Epithelial cell of esophagus (primary cell): ENCODE data around the gene GRIK1.

ENCODE experiments used
- DNase-seq: peaks from one replicate; pipeline ENCODE4 v3.0.0; 2010; ENCODE audit warnings: low read depth
- H3K4me3 ChIP-seq: 2 replicates; pipeline ENCODE4 v1.5.1; 2011; ENCODE audit warnings: mild to moderate bottlenecking, low read length, control low read depth
- TF ChIP-seq, protein P1 (sequence below): IDR thresholded peaks from 2 replicates; pipeline ENCODE4 v1.5.1; 2011; ENCODE audit warnings: low read depth, mild to moderate bottlenecking, low read length, control low read depth, inconsistent platforms; ENCODE audit not compliant: insufficient read depth; ENCODE audit errors: missing control alignments

GRIK1 gene

DNA sequence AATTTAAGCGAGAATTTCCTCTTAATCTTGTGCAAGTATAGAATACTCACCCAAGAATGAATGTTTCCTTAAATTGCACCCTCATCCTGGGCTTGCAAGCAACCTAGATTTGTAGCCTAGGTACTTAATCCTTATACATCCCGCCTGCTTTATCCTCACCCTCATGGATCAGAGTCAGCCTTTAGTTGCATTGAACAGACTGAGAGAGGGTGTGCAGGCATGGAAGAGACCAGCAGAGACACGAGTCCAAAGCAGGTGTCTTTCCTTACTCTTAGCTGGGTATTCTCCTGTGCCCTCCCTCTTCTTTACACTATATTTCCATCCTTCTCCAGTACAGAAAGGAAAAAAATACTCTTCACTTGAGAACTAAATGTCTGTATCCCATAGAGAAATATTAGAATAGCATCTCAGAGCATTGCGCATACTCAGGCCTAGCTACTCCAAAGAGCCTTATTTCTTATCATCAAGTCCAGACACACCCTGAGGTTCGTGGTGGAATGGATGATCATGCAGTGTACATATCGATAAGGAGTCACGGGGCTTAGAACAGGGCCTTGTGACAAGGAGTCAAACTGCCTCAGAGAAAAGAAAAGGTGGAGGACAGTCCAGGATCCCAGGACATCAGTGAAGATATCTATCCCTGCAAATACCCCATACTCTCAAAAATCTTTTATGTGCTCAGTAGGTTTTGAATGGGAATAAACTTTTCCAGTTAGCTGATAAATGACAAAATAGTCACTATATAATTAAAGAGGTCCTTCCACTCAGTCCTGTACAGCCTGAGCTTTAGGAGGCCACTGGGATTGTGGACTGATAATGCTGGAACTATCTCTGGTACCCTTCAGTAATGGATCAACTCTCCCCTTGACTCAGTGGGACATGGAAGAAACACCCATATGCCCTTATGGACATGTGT lies 297.9 kb downstream of the GRIK1 start:
- no peak overlapping the region for H3K4me3 ChIP-seq
- no peak for DNase-seq
- TF ChIP-seq, protein P1, sequence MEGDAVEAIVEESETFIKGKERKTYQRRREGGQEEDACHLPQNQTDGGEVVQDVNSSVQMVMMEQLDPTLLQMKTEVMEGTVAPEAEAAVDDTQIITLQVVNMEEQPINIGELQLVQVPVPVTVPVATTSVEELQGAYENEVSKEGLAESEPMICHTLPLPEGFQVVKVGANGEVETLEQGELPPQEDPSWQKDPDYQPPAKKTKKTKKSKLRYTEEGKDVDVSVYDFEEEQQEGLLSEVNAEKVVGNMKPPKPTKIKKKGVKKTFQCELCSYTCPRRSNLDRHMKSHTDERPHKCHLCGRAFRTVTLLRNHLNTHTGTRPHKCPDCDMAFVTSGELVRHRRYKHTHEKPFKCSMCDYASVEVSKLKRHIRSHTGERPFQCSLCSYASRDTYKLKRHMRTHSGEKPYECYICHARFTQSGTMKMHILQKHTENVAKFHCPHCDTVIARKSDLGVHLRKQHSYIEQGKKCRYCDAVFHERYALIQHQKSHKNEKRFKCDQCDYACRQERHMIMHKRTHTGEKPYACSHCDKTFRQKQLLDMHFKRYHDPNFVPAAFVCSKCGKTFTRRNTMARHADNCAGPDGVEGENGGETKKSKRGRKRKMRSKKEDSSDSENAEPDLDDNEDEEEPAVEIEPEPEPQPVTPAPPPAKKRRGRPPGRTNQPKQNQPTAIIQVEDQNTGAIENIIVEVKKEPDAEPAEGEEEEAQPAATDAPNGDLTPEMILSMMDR = no peak

DNA sequence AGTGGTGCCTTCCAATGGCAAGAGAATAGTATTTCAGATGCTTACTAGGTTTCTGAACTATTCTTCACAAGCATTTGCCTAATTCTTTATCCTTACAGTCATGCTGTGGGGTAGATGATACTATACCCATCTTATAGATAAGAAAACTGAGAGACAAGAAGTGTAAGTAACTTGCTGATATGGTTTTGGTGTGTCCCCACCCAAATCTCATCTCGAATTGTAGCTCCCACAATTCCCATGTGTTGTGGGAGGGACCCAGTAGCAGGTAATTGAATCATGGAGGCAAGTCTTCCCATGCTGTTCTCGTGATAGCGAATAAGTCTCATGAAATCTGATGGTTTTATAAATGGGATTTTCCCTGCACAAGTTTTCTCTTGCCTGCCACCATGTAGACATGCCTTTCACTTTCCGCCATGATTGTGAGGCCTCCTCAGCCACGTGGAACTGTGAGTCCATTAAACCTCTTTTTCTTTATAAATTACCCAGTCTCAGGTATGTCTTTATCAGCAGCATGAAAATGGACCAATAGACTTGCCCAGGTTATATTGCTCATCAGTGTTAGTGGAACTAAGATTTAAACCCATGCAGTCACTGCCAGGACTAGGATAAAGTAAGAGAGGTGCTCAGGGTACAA lies 298.7 kb downstream of the GRIK1 start:
- H3K4me3 ChIP-seq = no peak overlapping the region
- no peak for DNase-seq
- TF ChIP-seq, protein P1 = no peak

DNA sequence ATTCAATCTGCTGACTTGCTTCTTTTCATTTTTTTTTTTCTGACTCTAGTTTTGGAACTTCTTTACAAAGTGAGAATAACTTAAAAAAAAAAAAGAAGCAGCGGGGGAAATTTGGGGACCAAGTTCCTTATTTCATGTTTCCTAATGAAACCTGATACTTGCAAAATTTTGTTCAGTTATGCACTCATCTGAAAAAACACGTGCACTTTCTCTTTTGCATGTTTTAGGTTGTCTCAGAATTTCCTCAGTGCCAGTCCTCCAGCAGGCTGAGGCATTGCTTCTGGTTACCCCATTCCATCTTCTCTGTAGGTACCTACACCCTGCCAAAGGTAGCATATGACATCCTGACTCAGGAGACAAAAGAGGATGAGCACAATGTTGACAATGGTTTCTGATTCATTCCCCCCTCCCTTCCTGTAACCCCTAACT lies 299.7 kb downstream of the GRIK1 start:
- H3K4me3 ChIP-seq = no peak overlapping the region
- DNase-seq = no peak
- TF ChIP-seq, protein P1 = no peak

DNA sequence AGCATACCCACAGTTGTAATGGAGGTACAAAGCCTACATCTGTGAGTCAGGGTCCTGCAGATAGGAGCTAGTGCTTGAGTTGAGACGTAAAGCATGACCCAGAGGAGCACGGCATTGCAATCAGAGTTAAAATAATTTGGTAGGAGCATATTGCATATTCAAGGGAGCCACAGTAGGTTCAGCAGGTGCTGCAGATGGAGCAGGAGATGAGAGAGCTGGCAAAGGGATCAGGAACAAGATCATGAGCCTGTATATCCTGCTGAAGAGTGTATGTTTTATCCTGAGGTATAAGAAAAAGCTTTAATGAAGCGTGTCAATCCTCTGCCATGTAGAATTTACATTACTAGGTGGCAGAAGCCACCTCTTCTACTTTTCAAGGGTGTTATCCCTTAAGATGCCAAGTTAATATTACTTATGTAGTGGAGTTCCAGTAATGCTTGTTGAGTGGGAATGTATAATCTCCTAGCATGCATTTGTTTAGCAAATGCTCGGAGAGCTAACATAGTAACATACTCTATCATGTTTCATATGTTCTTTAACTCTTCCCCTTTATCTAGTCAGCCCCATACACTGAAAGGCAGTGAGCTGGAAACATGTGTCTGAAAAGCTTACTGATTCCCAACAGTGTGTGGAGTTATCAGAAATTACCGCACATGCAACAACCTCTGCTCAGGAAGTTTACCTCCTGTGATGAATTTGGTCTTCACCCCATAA lies 300.3 kb downstream of the GRIK1 start:
- no peak for DNase-seq
- TF ChIP-seq, protein P1 = no peak
- no peak overlapping the region for H3K4me3 ChIP-seq

DNA sequence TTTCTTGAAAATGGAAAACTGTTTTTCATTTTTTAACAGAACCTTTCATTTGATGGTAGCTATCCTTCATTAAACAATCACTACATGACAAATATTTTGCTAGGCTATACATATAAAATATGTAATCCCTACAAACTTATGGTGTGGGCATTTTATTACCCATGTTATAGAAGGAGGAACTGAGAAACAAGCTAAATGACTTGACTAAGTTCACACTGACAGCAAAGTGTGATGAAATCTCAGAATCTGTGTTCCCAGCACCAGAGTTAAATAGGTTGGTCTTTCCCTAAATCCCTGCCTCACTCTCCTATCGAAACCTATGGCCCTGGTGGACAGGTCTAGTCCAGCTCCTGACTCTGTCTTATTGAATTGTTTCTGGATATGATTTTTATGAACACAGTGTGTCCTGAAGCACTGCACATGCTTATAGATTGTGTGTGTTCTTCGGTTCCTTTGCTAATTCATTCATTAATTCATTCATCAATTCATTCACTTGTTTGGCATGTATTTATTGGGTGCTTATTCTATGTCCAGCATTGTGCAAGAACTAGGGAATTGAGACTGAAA lies 301.0 kb downstream of the GRIK1 start:
- DNase-seq = no peak
- no peak overlapping the region for H3K4me3 ChIP-seq
- TF ChIP-seq, protein P1 = no peak

DNA sequence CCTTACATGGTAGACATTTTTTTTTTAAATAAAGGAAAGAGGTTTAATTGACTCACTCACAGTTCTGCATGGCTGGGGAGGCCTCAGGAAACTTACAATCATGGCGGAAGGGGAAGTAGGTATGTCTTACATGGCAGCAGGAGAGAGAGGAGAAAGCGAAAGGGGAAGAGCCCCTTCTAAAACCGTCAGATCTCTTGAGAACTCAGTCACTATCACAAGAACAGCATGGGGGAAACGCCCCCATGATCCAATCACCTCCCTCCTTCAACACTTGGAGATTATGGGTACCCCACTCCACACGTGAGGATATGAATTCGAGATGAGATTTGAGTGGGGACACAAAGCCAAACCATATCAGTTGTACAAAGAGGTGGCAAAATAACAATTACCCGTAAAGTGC lies 301.7 kb downstream of the GRIK1 start:
- no peak overlapping the region for H3K4me3 ChIP-seq
- no peak for DNase-seq
- TF ChIP-seq, protein P1 = no peak
